Muscle of arm (tissue), 14 donors: ENCODE data around the gene SMIM21. TPM values are rescaled to one million over a fixed set of nuclear protein-coding genes. Genes with fewer than 3 reads are reported as not detected.

Source experiments
- DNase-seq: peaks from one replicate; pipeline ENCODE4 v3.0.0-alpha.2; 2013
- long read RNA-seq, 11 donors: transcript quantifications; one replicate each; lab custom pipeline, GENCODE V29; 2026
- polyA plus RNA-seq, 12 donors: library from polyadenylated mRNA; unstranded; fragments of 120-200 nt; gene quantifications; one replicate each; pipeline ENCODE4 v1.2.1, GENCODE V29; 2013; ENCODE audit not compliant: insufficient read length in 12 of 12

The SMIM21 gene
- not detected for polyA plus RNA-seq
- long read RNA-seq, donor 1 = 0 reads
- long read RNA-seq, donor 2 = 0 reads
- long read RNA-seq, donor 3 = 0 reads
- long read RNA-seq, donor 4 = 0 reads
- long read RNA-seq, donor 5 = 0 reads
- long read RNA-seq, donor 6 = 0 reads
- long read RNA-seq, donor 7 = 0 reads
- long read RNA-seq, donor 8 = 0 reads
- long read RNA-seq, donor 9 = 0 reads
- long read RNA-seq, donor 10 = 0 reads
- long read RNA-seq, donor 11 = 0 reads

GRCh38 chr18:75427603-75428002, at the start of gene SMIM21:
Gene SMIM21 (minus strand): TSS chr18:75427703. CDS start chr18:75427563, 140 bp downstream.
- DNase-seq = no peak

DNA sequence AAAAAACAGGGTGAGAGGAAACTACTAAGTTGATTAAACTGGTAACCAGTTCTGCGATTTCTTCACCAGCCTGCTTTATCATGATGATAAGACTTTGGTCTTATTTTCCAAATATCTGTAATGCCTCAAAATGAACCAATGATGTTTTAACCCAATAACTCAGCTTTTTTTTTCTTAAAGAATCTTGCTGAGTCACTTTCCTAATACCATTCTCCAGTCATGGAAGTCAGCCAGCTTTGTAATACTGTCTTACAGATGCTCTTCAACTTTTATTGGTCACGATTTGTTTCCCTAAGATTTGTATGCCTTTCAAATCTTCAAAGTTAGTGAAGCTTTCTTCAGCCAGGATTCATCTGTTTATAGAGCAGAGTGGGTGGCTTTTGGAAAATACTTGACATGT, 47.7 kb upstream of the SMIM21 start:
- peak; percentile 33 for DNase-seq

DNA sequence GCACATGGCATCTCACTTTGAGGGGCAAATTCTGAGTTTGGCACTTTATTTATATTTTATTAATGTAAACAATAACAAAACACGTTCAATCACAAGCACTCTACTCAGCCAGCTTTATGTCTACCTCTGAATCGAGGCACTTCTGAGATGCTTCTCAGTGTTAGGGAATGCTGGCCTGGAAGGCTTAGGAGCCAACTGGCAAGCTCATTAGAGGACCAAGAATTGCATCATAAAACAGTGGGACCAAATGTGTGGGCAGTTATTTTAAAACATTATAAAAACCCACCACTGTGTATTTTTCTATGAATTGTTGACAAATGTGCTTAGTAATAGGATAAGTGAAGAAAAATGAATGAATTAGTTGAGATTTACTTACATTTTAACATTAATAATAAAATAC, 46.8 kb upstream of the SMIM21 start:
- DNase-seq = no peak

DNA sequence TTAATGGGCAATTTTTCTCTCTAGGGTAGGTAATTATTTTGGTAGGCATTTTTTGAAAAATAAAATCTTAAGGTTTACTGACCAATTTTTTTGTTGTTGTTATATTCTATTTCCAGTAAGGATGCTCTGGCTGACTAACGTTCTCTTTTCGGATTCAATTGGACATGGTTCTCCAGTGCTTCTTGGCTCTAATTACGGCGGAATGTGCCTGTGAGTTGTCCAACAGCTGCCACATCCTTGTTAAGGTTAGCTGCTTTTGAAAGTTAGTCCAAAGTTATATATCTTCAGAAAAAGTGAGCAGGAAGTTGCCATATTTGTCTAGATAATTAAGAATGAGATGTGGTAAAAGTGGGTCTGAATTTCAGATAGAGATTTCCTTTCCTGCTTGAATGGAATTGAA, 45.8 kb upstream of the SMIM21 start:
- DNase-seq = no peak

GRCh38 chr18:75472906-75473305, 45.4 kb upstream of the SMIM21 start:
- DNase-seq = no peak

- DNase-seq = no peak
These were observed 44.9 kb upstream of the SMIM21 start for GRCh38 chr18:75472396-75472795.

DNA sequence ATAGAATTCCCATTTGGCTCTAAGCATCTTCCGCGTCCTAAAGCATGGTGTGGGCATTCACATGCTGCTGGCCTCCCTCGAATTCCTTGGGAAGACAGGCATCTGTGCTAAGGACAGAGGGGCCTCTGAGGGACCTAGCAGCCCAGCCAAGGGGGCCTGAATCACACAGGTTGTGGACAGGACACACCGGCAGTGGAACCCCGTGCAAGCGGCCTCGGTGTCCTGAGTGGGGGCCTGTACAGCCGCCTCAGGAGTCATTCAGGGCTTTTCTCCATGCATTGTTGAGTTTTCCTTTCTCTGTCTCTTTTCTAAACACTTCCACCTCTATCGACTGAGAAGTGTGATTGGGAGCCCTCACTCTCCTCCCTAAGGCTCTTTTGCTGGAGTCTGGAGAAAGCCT, 44.3 kb upstream of the SMIM21 start:
- no peak for DNase-seq

GRCh38 chr18:75467851-75468250, 40.3 kb upstream of the SMIM21 start:
- DNase-seq = no peak

- no peak for DNase-seq
These were observed 39.8 kb upstream of the SMIM21 start for GRCh38 chr18:75467281-75467795.

GRCh38 chr18:75464356-75464755, 36.9 kb upstream of the SMIM21 start:
- DNase-seq = no peak

- no peak for DNase-seq
These were observed 34.8 kb upstream of the SMIM21 start for GRCh38 chr18:75462178-75462832.

DNA sequence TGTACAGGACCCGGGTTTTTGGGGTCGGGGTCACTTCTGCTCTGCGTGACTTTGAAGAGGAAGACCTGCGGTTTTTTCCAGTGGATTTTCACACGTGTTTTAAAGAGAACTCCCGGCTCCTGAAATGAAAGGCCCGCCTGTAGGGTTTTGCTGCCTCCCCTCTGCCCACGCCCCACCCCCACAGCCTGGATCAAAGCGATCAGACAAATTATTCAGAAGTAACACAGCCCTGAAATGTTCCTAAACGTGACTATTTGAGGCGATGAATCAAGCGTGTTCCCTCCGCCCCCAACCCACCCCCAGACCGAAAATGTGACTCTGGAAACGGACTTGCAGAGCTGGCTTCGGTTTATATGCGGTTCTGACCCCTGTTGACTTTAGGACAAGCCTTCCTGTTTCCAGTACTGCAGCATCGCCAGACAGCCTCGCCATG, 28.7 kb upstream of the SMIM21 start:
- DNase-seq = no peak

- DNase-seq = peak; percentile 48
These were observed 28.0 kb upstream of the SMIM21 start for GRCh38 chr18:75455249-75456198.

GRCh38 chr18:75454022-75454795, 26.7 kb upstream of the SMIM21 start:
- DNase-seq = no peak

- DNase-seq = no peak
These were observed 23.4 kb upstream of the SMIM21 start for GRCh38 chr18:75450906-75451305.

GRCh38 chr18:75441896-75442295, 14.4 kb upstream of the SMIM21 start:
- DNase-seq = no peak

DNA sequence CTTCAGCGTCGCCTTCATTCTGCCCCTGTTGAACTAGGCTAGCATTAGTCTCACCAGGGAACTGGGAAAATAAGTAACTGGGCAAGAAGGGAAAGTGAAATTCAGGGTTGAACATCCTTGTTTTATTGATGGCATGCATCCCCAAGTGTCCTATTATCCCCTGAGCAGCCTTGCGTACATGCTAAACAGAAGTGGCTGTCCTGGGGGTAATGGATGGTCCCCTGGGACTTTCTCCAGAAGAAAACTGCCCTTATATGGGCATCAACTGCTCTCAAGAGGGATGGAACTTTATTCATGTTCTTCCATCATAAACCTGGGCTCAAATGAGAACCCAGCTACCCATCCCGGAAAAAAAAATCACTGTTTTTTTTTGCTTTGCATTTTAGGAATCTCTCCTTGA, 11.8 kb upstream of the SMIM21 start:
- DNase-seq = no peak

- DNase-seq = no peak
These were observed 11.4 kb upstream of the SMIM21 start for GRCh38 chr18:75438891-75439290.

GRCh38 chr18:75437979-75438378, 10.5 kb upstream of the SMIM21 start:
- DNase-seq = no peak

DNA sequence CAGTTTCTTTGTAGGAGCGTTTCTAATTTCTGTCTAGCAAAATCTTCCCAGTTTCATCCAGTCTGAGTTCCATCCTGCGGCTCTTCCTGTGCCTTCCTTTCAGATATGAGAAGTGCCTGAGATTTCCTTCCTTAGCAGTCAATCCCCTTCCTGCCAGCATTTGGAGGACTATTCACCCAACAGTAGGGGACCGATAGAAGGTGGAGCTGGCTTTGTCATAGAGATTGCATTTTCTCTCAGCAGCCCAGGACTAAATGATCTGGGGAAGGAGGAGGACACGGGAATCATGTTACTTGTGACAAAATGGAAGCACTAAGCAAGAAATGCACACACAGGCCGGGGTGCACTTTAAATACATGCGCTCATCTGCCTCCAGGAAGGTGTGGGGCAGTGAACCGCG, 5.6 kb upstream of the SMIM21 start:
- no peak for DNase-seq

DNA sequence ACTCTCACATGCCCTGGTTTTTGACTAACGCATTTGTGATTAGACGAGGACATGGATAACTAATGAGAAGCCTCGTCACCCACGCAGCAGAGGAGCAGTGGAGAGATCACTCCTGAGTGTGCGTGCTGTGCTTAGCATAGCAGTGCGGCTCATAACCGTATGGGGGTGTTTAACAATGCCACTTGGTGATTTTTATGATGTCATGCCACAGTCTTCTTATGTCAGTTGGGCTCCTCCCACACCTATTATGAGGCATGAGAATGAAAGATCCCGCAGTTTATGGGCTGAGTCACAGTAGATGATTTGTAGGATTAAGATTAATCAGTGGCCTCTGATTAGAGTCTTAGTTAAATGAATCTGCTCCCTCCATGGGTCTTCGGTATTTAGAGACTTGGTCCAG, 2.5 kb upstream of the SMIM21 start:
- no peak for DNase-seq

DNA sequence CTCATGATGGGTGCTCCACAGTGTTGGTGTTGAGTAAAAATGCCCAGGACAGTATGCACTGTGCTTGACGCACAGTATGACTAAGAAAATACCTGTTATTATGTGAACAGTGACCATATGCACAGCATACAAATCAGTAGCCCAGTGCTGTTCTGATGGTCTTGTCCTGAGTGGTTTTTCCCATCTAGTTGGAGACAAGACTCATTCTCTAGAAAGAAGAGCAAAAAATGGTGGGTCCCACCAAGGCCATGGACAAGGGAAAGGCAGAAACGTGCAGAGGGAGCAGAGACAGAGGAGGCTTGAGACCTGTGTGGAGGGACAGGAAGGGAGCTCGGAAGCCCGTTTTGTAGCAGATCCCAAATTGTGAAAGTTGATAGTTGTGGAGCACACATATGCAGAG, 987 bp upstream of the SMIM21 start:
- DNase-seq = no peak
